Fibroblast of lung (primary cell): ENCODE measurements around the gene NT5DC1.

Experiments used
- EZH2 ChIP-seq: IDR thresholded peaks from 2 replicates; pipeline ENCODE4 v1.5.1; 2012; ENCODE audit warnings: low read length, control low read depth, mild to moderate bottlenecking; ENCODE audit errors: missing control alignments
- TF ChIP-seq, protein P1 (sequence below), 2 donors: IDR thresholded peaks in 1 of 2; conservative IDR thresholded peaks in 1 of 2; 1 replicate in 1 of 2; 2 replicates in 1 of 2; pipeline ENCODE4 v1.5.1; 2011 to 2012; ENCODE audit warnings: low read length in 2 of 2, control low read depth in 1 of 2, inconsistent platforms in 1 of 2, low read depth in 1 of 2, mild to moderate bottlenecking in 1 of 2

DNA sequence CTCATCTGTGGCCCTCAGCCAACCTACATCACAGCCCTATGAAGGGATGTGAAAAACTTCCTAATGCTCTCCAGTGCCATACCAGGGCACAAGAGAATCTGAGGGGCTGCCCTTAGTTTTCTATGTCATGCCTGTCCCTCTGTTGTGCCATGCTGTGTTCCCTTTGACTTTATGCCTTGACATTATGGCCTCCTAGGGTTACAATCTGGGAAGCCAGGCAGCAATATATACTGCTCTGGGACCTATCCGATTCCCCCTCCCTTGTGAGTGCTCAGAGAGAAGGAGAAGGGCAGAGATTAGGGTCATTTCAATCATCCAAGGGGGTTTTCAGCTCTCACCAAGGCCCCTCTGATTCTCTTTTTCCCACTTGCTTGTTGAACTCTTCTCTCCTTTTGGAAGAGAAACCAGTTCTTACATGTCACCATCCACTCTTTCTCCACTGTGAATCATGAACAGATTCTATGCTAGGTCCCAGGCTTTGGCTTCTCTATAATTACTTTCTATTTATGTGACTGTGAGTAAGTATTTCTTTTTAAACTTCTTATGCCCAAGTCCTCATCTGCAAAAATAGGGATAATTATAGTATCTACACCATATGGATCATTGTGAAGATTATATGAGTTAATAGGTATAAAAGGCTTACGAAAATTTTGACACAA lies 25.8 kb upstream of the NT5DC1 start:
- TF ChIP-seq, protein P1, sequence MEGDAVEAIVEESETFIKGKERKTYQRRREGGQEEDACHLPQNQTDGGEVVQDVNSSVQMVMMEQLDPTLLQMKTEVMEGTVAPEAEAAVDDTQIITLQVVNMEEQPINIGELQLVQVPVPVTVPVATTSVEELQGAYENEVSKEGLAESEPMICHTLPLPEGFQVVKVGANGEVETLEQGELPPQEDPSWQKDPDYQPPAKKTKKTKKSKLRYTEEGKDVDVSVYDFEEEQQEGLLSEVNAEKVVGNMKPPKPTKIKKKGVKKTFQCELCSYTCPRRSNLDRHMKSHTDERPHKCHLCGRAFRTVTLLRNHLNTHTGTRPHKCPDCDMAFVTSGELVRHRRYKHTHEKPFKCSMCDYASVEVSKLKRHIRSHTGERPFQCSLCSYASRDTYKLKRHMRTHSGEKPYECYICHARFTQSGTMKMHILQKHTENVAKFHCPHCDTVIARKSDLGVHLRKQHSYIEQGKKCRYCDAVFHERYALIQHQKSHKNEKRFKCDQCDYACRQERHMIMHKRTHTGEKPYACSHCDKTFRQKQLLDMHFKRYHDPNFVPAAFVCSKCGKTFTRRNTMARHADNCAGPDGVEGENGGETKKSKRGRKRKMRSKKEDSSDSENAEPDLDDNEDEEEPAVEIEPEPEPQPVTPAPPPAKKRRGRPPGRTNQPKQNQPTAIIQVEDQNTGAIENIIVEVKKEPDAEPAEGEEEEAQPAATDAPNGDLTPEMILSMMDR (conservative IDR thresholded peaks at IDR 0.05 in 1 of 2, IDR thresholded peaks at IDR 0.05 in 1 of 2; ENCODE audit: low read depth in 1 of 2, low read length in 2 of 2) = no peak
- no peak for TF ChIP-seq EZH2
